ENCODE data around the gene WBP2NL. TPM values are rescaled to one million over a fixed set of nuclear protein-coding genes. Genes with fewer than 3 reads are reported as not detected.
"Not testable (repeated sequence)": the region's sequence is repeated elsewhere in the genome, so short reads cannot be mapped to it uniquely, and the experiment has no call there.

Gene WBP2NL
- polyA plus RNA-seq, 2 of the 4 experiments (the other 2 are of a cell fraction): 0.10 to 0.14 TPM

GRCh38 chr22:42070517-42071422 lies 72.2 kb downstream of the WBP2NL start, which contains the start of gene NAGA:
Gene NAGA (minus strand): TSS chr22:42070812. CDS start chr22:42070297, 515 bp downstream.
- ATAC-seq: peak; percentile 96 to 99
- Histone ChIP-seq H3K27ac (peak within 1 kb of the TSS; percentile 68 to 84), H3K4me3 (peak within 1 kb of the TSS; percentile 47), H3K4me2 (peak within 1 kb of the TSS; percentile 94), H3K4me1 (peaks cover 6% of the 10 kb centered on the region; the same call in 1 of the 3 replicates), H3K9me3 (peaks cover 5% of the 10 kb centered on the region; the same call in 1 of the 3 replicates)
- ChIA-PET POLR2A (interaction anchor here (0.6 to 0.9 kb wide), 2 partner anchors 9 to 20 kb away, joined by 3 read pairs; partner anchors contain the start of genes NDUFA6 and SMDT1), CTCF (no interaction called here)
- TF ChIP-seq MAX (IDR thresholded peaks at IDR 0.05) (peak; percentile 92), CHD4 (IDR thresholded peaks at IDR 0.05; ENCODE audit: borderline replicate concordance) (no peak), BCL3 (IDR thresholded peaks at IDR 0.05) (no peak), SREBF2 (IDR thresholded peaks at IDR 0.05) (no peak), CTCF (IDR thresholded peaks at IDR 0.05) (no peak), RAD21 (conservative IDR thresholded peaks at IDR 0.05 in 1 of 2, IDR thresholded peaks at IDR 0.05 in 1 of 2) (no peak), HMGXB4 (CRISPR knock-in tag; IDR thresholded peaks at IDR 0.05; ENCODE audit: borderline replicate concordance) (no peak), PHF8 (IDR thresholded peaks at IDR 0.05; ENCODE audit: borderline replicate concordance, low read depth) (peak; percentile 30; the same call in 1 of the 2 replicates), TP53 (CRISPR knock-in tag; IDR thresholded peaks at IDR 0.05) (no peak), NPAS2 (CRISPR knock-in tag; IDR thresholded peaks at IDR 0.05; ENCODE audit: borderline replicate concordance) (no peak), NR3C1 (IDR thresholded peaks at IDR 0.05) (no peak), CBX8 (IDR thresholded peaks at IDR 0.05) (no peak), RFX5 (IDR thresholded peaks at IDR 0.05) (no peak), HOXB13 (CRISPR knock-in tag; IDR thresholded peaks at IDR 0.05; ENCODE audit: low read depth) (peak; percentile 87), HOXB5 (CRISPR knock-in tag; IDR thresholded peaks at IDR 0.05) (peak; percentile 60; the same call in 1 of the 2 replicates), RNF2 (IDR thresholded peaks at IDR 0.05; ENCODE audit: borderline replicate concordance, low read depth) (no peak), GATA3 (IDR thresholded peaks at IDR 0.05; ENCODE audit: borderline replicate concordance) (no peak), RARB (CRISPR knock-in tag; IDR thresholded peaks at IDR 0.05) (no peak), USF2 (IDR thresholded peaks at IDR 0.05) (no peak), FOXS1 (CRISPR knock-in tag; IDR thresholded peaks at IDR 0.05) (no peak), HDAC2 (IDR thresholded peaks at IDR 0.05) (no peak), E2F6 (IDR thresholded peaks at IDR 0.05; ENCODE audit: borderline replicate concordance, low read depth) (peak; percentile 93), POLR2A (IDR thresholded peaks at IDR 0.05; ENCODE audit: low read length) (peak; percentile 72)
- 6% methylated on average over 20 of the region's 56 CpGs for WGBS (ENCODE audit: missing lambda C conversion rate)
- peak; percentile 91 to 92 for DNase-seq (ENCODE audit: low read depth in 1 of 2, low spot score in 1 of 2)
- FAIRE-seq: no peak

GRCh38 chr22:42071508-42071907 lies 72.9 kb downstream of the WBP2NL start:
- DNase-seq (ENCODE audit: low read depth in 1 of 2, low spot score in 1 of 2); H3K4me3 ChIP-seq; H3K27ac ChIP-seq; FAIRE-seq; H3K4me1 ChIP-seq; CTCF ChIA-PET; H3K9me3 ChIP-seq; ATAC-seq: not testable (repeated sequence)
- 73% methylated on average over 7 of the region's 7 CpGs for WGBS (ENCODE audit: missing lambda C conversion rate)
- POLR2A ChIA-PET: interaction anchor here (0.6 to 0.9 kb wide), 2 partner anchors 8 to 19 kb away, joined by 3 read pairs; partner anchors contain the start of genes NDUFA6 and SMDT1
- H3K4me2 ChIP-seq: peak overlapping the region; percentile 94

Data from A549 (cell line).